Mucosa of gallbladder (tissue), 1 donor: ENCODE data around the gene CPEB4. TPM values are rescaled to one million over a fixed set of nuclear protein-coding genes. Genes with fewer than 3 reads are reported as not detected.

Experiments used
- DNase-seq: peaks from one replicate; pipeline ENCODE4 v3.0.0-alpha.2; 2020; ENCODE audit warnings: low spot score
- total RNA-seq: library from RNA; stranded (reverse); gene quantifications from one replicate; pipeline ENCODE4 v1.2.1, GENCODE V29; 2021
- donor health status: DM: no; HTN: no; CAD: no.

The CPEB4 gene
- total RNA-seq, 1 donor from 2014 or later, result 50.6 TPM

DNA sequence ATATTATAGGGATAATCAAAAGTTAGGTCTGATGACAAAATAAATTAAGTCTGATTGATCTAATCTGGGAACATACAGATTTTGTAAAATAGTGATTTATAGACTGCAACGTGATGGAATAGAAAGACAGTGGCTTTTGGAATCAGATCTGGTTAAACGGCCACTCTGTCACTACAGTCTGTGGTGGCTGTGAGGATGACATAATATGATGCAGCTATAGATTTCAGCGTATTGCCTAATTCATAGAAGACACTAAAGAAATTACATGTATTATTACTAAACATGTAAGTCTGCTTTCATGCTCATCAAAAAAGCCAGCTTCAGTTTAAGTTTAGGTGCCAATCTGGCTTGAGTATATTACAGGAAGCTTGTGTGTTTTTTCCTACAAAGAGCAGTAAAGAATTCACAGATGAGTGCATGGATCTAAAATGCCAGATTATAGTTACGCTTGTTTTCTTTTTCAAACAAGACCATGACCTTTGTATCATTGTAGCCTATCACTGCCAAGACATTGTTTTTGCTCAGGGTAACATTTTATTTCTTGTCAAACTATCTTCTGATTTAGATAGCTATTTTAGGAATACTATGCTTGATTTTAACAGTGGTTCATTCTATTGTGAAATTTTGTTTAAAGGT is 25.7 kb downstream of the CPEB4 start:
- no peak for DNase-seq

DNA sequence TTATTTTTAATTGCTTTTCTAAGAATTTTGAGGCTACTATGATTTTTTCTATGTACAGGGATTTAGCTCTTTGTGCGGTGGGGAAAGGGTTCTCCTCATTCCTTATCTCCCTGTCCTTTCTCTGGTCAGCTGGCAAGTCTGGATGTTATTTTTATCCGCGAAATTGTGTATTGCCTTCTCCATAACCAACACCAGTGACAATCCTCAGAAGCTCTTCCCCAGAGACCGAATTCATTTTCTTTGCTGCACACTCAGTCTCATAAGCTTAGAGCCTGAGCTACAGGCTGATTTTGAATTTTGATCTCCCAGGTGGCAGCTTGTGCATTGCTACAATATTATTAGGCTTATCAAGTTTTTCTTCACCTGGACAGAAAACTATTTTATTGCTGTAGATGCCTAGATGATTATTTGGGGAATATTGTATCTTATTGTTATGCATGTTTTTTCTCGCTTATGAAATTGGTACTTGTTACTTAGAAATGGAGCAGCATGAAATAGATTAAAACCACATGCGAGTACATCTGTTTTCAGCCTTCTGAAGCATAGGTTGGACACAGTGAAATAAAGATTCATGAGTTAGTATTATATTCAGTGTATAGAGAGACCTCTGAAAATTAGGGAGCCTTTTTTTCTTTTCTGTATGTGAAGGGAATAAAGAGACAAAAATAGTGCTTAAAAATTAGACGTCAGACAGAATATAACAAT is 27.3 kb downstream of the CPEB4 start:
- no peak for DNase-seq

DNA sequence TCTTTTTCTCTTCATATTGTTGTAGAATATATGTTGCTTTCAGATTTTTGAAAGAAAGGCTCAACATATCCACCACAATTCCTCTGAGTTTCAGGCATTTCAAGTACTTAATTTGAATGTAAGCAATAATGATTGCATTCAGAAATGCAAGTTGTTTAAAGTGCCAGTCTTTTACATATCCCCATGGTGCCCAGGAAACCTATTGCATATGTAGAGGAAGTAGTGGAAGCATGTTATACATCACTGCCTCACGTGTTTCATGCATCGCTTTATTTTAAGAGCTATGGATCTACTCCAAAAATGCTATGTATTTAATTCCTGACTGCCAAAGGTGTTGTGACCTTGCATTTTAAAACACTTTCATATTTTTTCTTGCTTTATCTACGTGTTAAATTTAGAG is 28.1 kb downstream of the CPEB4 start:
- no peak for DNase-seq

DNA sequence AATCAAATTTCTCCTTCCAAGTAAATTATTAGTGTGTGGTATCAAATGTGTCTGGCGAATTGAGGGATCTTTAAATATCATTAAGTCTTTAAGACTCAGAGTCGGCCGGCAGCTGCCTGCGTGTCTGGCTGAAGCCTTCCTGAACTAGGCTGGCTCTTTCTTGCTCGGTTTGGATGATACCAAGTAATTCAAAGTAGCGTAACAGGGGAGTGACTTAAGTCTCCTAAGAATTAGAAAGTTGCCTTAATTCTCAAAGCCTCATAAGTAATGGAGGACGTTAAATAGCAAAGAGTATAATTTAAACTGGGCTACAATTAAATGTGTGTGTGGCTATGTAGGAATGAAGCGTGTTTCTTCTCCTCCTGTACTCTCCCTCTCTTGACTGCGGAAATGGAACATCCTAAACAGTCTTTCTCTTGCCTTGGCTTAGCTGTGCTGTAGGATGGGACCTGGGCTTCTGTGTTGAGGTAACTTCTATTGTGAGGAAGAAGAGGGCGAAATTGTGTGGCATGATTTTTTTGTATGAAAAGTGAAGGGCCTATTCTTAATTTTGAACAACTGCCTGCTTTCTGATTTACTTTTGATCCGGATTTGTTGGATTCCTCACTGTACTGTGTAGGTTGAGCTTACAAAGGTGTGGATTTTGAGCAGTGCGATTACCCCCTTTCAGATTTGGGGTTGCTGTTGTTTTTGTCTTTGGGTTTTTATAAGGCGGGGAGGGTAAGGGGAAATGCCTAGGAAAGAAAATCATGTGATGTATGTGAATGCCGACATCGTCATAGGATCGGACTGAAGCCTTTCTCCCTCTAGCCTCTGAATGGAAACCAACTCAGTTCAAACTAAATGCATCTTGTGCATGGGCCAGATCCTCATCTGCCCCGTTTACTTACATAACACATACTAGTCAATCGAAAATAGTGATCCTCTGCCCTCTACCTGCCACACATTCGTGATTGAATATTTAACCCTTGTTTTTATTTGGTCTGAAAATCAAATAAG is 29.9 kb downstream of the CPEB4 start:
- DNase-seq, result peak; percentile 71

DNA sequence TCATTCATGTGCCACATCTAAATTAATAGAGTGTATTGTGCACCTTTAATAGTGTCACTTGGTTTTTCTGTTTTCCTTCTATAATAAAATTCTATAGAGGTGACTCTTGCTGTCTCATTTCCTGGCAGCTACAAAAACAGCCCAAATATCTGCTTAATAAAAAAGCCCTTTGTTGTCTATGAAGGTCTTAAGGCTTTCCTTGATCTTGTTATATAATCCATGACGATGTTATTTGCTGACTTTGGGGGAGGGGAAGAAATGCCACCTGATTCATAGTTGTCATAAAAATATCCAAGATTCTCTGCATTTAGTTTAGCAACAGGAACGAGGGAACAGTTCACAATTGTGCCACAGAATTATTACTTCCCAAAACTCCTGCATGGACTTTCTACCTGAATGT is 31.3 kb downstream of the CPEB4 start:
- DNase-seq, result no peak

DNA sequence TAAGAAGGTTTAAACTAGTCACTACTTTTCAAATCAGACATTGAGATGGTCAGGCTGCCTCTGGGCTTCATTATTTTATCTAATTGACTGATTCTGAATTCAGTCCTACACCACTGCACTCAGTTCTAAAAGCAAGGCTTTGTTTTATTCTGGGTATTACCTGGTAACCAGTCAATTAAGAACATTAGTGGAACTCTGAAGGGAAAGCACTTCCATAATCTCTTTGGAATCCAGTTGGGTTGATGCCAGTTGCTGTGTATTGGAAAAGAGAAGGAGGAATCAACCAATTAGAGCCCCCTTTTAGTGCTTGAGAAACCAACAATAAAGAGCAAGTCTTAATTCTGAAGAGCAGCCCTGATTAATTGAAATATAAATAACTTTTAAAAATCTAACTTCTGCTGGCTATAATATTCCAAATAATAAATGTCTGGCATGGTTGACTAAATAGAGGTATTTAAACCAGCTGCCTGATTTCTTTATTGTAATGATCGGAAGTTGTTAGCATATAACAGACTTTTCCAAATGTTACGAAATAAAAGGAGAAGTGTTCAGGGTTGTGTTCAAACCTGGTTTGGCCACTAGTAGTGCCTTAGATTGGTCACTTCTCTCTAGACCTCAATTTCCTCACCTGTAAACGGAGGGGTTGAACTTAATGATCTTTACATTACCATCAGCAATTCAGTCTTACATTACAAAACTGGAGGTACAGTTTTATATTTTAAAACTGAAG is 32.0 kb downstream of the CPEB4 start:
- no peak for DNase-seq

DNA sequence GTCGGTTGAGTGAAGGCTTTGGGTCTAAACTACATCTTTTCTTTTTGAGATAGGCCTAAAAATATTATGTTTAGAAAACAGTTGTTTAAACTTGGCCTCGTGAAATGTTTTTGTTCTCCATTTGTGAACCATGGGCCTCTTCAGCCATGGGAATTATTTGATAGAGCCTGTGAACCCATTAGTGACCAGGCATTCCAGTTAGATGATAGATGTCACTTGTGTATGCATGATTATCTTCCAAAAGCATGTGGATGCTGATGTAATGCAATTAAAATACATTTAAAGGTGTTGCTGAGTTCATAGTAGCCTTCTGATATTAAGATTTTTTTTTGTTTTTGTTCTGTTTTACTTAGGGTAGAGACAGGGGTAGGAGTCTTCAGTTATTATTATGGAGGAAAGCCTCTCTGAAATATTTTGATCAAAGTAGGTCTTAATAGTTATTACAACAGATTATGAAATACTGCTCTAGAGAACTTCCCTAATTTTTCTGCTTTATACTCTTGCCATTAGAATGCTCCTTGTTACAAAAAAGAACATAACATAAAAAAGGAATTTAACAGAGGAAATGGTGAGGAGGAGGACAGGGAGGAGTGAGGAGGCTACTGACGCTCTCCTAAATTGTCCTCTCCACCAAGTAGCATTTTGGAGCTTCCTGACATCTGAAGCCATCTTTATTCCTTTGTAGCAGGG is 32.9 kb downstream of the CPEB4 start:
- DNase-seq, result no peak

DNA sequence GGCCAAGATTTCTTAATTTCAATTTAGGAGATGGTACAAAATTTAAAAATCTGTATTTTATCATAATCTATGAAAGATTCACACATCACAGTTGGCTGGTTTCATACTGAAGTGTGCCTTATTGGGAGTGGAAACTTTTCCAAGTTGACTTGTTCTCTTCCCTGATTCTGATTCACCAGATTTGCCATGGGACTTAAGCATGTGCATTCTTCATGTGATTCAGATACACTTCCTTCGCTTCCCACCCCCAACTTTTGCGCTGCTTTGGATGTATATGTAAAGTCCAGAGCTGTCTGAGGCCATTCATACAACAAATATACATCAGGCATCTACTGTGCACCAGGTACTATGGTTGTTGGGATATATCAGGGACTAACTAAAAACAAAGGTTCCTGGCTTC is 34.4 kb downstream of the CPEB4 start:
- no peak for DNase-seq

DNA sequence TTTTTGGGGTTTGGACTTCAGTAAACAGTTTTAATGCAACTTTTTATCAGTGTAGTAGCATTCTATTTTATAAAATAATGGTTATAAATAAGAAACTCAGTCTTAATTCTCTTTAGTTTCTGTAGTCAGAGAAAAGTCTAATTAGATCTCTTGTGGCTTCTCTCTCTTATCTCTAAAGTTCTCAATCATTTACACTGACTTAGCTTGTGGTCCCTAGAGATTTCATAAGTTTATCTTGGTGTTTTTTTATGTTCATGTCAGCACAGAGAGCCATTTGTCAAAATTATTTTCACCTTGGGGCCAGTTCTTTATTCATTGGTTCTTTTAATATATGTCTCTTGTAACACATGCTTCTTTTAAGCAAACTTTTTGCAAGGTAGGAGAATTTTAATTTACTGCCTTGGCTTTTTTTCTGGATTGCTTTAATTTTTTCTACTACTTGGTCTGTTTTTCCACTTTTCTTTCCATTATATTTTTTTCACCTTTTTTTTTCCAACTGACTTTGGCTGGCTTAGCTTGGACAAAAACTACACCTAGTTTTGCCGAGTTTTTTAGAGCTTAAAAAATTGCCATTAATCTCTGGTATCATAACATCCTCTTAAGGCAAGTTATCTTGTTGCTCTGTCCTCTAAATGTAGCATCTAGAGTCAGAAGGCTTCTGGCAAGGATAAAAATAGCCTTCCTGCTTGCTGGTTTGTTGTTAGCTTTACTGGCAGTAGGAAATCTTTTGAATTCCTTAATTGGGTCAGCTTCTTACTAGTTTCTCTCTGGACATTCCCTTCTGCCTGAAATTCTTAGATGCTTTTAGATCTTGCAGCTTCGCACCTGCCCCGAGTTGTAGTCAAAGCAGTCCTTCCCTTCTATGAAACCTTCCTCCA is 35.3 kb downstream of the CPEB4 start:
- no peak for DNase-seq

DNA sequence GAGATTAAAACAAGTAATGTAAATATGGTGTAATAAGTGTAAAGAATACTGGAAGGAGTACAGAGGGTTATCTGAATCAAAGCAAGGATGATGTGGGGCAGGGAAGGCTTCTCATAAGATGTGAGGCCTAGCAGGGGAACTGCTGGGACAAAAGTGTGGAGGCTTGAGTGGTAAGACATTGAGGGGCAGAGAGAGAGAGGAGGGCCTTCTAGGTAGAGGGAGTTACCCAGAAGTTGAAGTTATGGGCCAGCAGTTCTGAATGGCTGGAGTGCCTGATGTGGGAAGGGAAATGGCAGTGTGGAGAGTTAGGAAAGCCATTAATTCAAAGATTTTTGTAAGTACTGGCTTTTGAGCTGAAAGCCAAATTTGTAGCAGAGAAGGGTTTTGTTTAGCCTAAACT is 36.8 kb downstream of the CPEB4 start:
- no peak for DNase-seq

DNA sequence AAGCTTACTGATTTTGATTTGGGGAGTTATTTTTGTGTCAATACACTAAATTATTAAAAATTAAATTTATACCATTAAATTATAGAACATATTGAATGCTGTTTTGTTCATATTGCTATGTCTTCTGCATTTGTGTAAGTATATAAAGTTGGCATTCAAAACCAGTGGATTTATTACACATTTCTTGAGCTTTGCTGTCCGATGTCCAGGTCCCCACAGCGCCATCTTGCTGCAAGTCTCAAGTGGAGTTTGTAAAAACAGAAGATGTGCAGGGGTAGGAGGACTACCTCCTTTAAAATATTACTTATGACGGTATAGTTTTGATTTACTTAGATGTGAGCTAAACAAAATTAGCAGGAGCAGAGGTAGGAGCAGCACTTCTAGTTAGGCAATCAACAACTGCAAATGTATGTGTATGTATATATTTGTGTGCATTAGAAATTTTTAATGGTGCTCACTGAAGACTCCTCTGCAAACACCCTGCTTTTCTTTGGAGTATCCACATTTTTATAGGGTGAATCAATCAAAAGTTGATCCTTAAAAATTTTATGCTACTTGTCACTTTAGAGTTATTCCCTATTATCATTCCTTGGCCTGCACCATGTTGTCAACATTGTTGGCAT is 37.4 kb downstream of the CPEB4 start:
- DNase-seq, result peak; percentile 43

DNA sequence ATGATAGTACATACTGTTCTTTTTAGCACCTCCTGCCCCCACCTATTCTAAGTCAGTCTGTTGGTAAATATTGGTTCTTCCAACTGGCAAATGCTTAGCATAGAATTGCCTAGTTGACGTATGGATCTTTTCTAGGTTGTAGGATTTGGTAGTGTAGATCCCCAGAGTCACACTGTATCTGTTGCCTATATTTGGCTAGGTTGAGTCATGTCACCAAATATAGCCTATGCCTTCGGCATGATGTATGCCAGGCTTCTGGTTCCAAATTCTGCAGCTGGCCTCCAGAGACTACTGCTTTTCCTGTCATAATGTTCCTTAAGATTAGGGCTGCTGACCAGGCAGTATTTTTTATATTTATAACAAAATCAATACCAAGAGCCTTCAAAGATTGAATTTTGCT is 38.2 kb downstream of the CPEB4 start:
- no peak for DNase-seq

DNA sequence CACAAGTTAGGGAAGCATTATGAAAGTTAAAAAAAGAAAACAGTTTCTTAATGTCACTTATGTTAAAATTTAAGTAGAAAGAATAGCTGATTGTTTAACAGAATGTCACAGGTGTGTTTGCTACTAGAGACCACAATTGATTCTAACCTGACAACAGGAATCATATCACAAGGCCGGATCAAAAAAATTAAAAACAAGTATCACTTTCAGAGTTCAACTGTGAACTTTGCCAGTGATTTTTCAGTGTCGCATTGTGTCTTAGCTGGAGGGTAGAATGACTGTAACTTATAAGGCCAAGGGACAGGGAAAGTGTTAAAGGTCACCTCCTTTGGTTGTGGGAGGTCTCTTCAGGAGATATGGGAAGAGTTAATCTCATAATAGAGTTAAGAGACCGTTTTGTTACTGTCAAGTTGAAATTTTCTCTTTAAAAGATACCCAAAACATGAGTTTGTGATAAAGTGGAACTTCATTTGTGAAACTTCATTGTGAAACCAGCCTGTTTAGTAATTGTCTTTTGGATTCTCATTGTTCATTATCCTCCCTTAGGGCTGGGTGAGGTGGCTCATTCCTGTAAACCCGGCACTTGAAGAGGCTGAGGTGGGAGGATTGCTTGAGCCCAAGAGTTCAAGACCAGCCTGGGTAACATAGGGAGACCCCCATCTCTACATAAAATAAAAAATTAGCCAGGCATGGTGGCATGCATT is 40.9 kb downstream of the CPEB4 start:
- DNase-seq, result no peak

DNA sequence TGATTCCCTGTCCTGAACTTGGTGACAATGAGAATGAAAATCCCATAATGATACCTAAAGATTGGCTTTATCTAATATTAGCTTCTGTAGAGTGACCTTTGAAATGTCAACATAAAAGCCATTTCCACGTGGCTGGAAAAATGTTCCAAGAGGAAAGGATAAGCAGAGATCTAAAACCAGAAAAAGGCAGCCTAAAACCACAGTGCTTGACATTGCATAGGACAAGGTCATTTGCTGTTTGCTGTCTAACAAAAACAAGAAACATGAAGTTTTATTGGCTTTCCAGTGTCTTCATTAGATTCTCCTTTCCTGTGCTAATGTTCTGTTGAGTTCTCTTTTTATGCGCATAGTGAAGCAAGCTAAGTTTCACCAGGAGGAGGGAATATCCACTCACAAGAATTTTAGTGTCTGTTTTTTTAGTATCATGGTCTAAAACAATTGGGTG is 44.6 kb downstream of the CPEB4 start:
- peak; percentile 34 for DNase-seq

DNA sequence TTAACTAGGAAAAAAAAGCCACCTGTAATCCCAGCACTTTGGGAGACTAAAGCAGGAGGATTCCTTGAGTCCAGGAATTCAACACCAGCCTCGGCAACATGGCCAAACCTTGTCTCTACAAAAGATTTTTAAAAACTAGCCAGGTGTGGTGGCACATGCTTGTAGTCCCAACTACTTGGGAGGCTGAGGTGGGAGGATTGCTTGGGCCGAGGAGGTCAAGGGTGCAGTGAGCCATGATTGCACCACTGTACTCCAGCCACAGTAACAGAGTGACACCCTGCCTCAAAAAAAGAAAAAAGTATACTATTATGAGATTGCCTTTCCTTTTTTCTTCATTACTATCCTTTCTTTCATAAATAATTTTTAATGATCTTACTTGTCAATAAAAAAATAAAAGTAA is 45.8 kb downstream of the CPEB4 start:
- DNase-seq, result no peak

DNA sequence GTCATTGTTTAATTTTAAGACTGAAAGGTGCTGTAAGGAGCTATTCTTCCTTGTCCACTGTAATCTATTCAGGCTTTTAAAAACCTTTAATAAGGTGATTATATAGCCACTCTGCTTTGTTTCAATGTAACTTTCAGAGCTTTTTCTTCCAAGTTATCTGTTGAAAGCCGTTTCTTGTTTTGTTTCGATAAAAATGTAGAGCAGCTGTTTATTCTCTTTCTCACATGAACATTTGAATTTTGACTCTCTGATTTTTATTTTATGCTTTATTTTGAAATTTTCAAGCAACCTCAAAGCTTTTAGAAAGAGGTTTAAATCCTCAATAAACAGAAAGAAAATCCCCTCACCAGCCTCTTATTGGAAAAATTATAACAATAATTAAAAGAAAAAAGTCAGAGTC is 47.2 kb downstream of the CPEB4 start:
- DNase-seq, result no peak

DNA sequence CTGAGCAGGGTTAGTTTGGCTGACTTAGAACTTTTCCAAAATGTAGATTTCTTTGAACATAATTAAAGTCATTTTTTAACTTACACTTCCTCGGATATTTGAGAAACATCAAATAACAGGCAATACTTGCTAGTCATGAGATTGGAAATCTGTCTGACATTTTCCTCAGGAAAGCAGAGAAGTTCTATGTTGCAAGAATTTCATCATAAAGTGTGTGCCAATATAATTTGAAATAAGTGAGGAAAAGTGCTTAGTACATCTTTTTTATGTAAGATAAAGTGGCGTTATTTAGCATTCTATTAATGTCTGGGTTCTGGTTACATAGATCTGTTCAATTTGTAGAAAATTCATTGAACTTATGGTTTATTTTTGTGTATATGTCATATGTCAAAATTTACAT is 52.1 kb downstream of the CPEB4 start:
- DNase-seq, result no peak

DNA sequence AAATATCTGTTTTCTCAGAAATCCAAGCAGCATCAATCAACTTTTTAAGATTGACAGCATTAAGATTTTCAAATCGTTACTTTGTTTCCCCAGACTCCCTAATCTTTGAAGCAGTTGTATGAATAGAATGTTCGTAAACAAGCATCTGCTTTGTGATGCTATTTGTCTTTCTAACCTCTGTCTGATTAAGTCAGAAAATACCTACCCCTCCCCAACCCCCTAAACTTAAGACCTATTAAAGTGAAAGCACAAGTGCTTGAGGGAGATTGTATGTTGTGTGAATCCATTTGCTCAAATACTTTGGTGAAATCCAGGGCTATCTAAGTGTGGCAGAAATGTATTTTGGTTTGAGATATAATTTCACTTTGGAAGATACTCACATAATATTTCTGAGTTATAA is 53.0 kb downstream of the CPEB4 start:
- DNase-seq, result no peak

DNA sequence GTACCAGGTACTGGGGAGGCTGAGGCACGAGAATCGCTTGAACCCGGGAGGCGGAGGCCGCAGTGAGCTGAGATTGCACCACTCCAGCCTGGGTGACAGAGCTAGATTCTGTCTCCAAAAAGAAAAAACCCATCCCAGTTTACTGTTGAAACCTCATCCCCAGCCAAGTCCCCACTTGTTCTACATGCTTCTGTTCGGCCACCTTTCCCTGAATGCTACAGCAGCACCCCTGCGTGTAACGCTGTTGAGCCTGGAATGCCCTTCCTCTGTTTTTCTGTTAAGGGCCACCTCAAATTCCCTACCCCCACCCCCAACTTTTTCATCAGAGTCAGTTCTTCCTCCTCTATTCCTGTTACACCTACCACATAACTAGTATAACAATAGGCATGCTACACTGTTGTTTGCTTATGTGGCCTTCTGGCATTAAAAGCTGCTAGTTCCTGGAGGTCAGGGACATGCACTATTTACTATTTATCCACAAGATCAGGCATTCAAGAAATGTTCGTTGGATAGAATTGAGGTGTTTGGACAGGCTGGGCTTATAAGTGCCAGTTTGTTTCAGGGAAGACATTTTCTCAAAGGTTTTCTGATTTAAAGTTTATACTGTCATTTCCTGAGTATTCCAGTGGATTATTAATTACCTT is 53.7 kb downstream of the CPEB4 start:
- DNase-seq, result no peak
